ENCODE data around the gene ANKDD1B. TPM values are rescaled to one million over a fixed set of nuclear protein-coding genes. Genes with fewer than 3 reads are reported as not detected.

The ANKDD1B gene
- total RNA-seq, 3 donors from 2014 or later (not counting 1 experiment from before 2014, with no cell fraction given), result 0.52 to 0.66 (median 0.55) TPM

- peaks cover 0 to 7% of the 10 kb centered on the region in 2 donors for H3K4me1 Mint-ChIP-seq
- H3K27ac Mint-ChIP-seq, result no peak overlapping the region
- no peaks in the 10 kb centered on the region for H3K9me3 ChIP-seq (ENCODE audit: control insufficient read depth, insufficient read depth, low read length)
- intact Hi-C loops (cut with micrococcal nuclease), result no loop called here
- no peaks in the 10 kb centered on the region for H3K9me3 Mint-ChIP-seq
- no peaks in the 10 kb centered on the region for H3K36me3 ChIP-seq (ENCODE audit: control insufficient read depth, insufficient read depth, low read length)
- DNase-seq (no peak), ATAC-seq (no peak)
- no peak overlapping the region for H3K27ac ChIP-seq (ENCODE audit: low read length)
- H3K27me3 ChIP-seq (ENCODE audit: control insufficient read depth, insufficient read depth, low read length), result no peaks in the 10 kb centered on the region
- H3K4me3 Mint-ChIP-seq, result no peak overlapping the region
- H3K27me3 Mint-ChIP-seq (ENCODE audit: low read depth in 2 of 2), result peaks cover 0 to 5% of the 10 kb centered on the region in 2 donors
- H3K4me3 ChIP-seq (ENCODE audit: low read length), result no peak overlapping the region
- no peak for TF ChIP-seq CTCF (IDR thresholded peaks at IDR 0.05)
- WGBS (ENCODE audit: insufficient coverage), result no CpG with 5 or more reads among the region's 2 CpGs
- no peaks in the 10 kb centered on the region for H3K4me1 ChIP-seq (ENCODE audit: control insufficient read depth, insufficient read depth, low read length)
- no peaks in the 10 kb centered on the region for H3K36me3 Mint-ChIP-seq
Measured at GRCh38 chr5:75653521-75653920, 42.3 kb downstream of the ANKDD1B start.

- Mint-ChIP-seq H3K27me3 (ENCODE audit: low read depth in 2 of 2) (peaks cover 0 to 5% of the 10 kb centered on the region in 2 donors), H3K4me1 (peaks cover 0 to 7% of the 10 kb centered on the region in 2 donors), H3K36me3 (no peaks in the 10 kb centered on the region), H3K27ac (no peak overlapping the region), H3K4me3 (no peak overlapping the region), H3K9me3 (no peaks in the 10 kb centered on the region)
- H3K27me3 ChIP-seq (ENCODE audit: control insufficient read depth, insufficient read depth, low read length), result no peaks in the 10 kb centered on the region
- no peaks in the 10 kb centered on the region for H3K4me1 ChIP-seq (ENCODE audit: control insufficient read depth, insufficient read depth, low read length)
- H3K4me3 ChIP-seq (ENCODE audit: low read length), result no peak overlapping the region
- H3K27ac ChIP-seq (ENCODE audit: low read length), result no peak overlapping the region
- ATAC-seq, result no peak
- H3K9me3 ChIP-seq (ENCODE audit: control insufficient read depth, insufficient read depth, low read length), result no peaks in the 10 kb centered on the region
- intact Hi-C loops (cut with micrococcal nuclease), result no loop called here
- DNase-seq, result no peak
- no peaks in the 10 kb centered on the region for H3K36me3 ChIP-seq (ENCODE audit: control insufficient read depth, insufficient read depth, low read length)
- TF ChIP-seq CTCF (IDR thresholded peaks at IDR 0.05), result no peak
- WGBS (ENCODE audit: insufficient coverage), result 94% methylated on average over 19 of the region's 19 CpGs
Measured at GRCh38 chr5:75654693-75655295, 43.5 kb downstream of the ANKDD1B start.

GRCh38 chr5:75656311-75657003 lies 45.2 kb downstream of the ANKDD1B start:
- Mint-ChIP-seq H3K36me3 (no peaks in the 10 kb centered on the region), H3K9me3 (no peaks in the 10 kb centered on the region), H3K4me3 (peak overlapping the region; percentile 83), H3K4me1 (peaks cover 0 to 11% of the 10 kb centered on the region in 2 donors), H3K27ac (peak overlapping the region; percentile 43 to 84), H3K27me3 (ENCODE audit: low read depth in 2 of 2) (peaks cover 0 to 5% of the 10 kb centered on the region in 2 donors)
- DNase-seq, result no peak
- no peaks in the 10 kb centered on the region for H3K9me3 ChIP-seq (ENCODE audit: control insufficient read depth, insufficient read depth, low read length)
- WGBS (ENCODE audit: insufficient coverage), result 74% methylated on average over 9 of the region's 9 CpGs
- H3K4me1 ChIP-seq (ENCODE audit: control insufficient read depth, insufficient read depth, low read length), result no peaks in the 10 kb centered on the region
- TF ChIP-seq CTCF (IDR thresholded peaks at IDR 0.05), result no peak
- peak overlapping the region; percentile 37 for H3K4me3 ChIP-seq (ENCODE audit: low read length)
- peak in 2 of 3 donors; percentile 45 to 59 for ATAC-seq
- intact Hi-C loops (cut with micrococcal nuclease), result no loop called here
- H3K27ac ChIP-seq (ENCODE audit: low read length), result no peak overlapping the region
- H3K27me3 ChIP-seq (ENCODE audit: control insufficient read depth, insufficient read depth, low read length), result no peaks in the 10 kb centered on the region
- no peaks in the 10 kb centered on the region for H3K36me3 ChIP-seq (ENCODE audit: control insufficient read depth, insufficient read depth, low read length)
